C4-2B (cell line): ENCODE measurements around the gene ADGRG4.

Experiments
- ZFX ChIP-seq: fragments of 450-650 bp; IDR thresholded peaks from 2 replicates; pipeline ENCODE4 v1.6.1; 2017
- TF ChIP-seq, protein P1 (sequence below): fragments of 450-650 bp; conservative IDR thresholded peaks from 2 replicates; pipeline ENCODE4 v1.5.1; 2017; ENCODE audit warnings: mild to moderate bottlenecking

DNA sequence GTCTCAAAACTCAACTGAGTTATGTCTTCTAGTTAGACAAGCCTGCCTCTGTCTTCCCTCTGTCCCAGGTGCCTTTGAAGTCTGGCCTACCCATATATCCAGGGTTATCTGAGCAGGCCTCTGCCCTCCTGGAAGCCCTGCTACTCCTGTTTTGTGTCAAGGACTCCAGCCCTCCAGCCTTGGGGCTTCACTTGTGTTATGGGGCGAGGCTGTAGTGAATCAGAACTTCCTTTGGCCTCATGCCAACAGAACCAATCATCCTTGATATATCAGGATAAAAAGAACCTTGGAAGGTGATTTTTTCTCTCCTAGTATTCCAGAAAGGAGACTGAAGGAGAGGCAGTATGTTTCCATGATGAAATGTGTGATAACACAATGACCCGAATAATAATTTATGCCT, 8.9 kb upstream of the ADGRG4 start:
- TF ChIP-seq, protein P1, sequence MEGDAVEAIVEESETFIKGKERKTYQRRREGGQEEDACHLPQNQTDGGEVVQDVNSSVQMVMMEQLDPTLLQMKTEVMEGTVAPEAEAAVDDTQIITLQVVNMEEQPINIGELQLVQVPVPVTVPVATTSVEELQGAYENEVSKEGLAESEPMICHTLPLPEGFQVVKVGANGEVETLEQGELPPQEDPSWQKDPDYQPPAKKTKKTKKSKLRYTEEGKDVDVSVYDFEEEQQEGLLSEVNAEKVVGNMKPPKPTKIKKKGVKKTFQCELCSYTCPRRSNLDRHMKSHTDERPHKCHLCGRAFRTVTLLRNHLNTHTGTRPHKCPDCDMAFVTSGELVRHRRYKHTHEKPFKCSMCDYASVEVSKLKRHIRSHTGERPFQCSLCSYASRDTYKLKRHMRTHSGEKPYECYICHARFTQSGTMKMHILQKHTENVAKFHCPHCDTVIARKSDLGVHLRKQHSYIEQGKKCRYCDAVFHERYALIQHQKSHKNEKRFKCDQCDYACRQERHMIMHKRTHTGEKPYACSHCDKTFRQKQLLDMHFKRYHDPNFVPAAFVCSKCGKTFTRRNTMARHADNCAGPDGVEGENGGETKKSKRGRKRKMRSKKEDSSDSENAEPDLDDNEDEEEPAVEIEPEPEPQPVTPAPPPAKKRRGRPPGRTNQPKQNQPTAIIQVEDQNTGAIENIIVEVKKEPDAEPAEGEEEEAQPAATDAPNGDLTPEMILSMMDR, result no peak
- TF ChIP-seq ZFX, result no peak
